Kidney glomerular epithelial cell (primary cell): Measurements from ENCODE around the gene PTGDS.
"Not testable (repeated sequence)": the region's sequence is repeated elsewhere in the genome, so short reads cannot be mapped to it uniquely, and the experiment has no call there.

Source experiments
- DNase-seq: peaks from one replicate; lab custom pipeline; 2025; lab: John Stamatoyannopoulos, UW

The PTGDS gene

GRCh38 chr9:136991993-136992818 lies 14.9 kb downstream of the PTGDS start, which contains the start of gene PAXX:
PAXX (plus strand) TSS chr9:136992422; CDS start chr9:136992444, 22 bp downstream.
- DNase-seq, result peak; percentile 67

- no peak for DNase-seq
Measured at GRCh38 chr9:136992819-136993369, 15.6 kb downstream of the PTGDS start.

DNA sequence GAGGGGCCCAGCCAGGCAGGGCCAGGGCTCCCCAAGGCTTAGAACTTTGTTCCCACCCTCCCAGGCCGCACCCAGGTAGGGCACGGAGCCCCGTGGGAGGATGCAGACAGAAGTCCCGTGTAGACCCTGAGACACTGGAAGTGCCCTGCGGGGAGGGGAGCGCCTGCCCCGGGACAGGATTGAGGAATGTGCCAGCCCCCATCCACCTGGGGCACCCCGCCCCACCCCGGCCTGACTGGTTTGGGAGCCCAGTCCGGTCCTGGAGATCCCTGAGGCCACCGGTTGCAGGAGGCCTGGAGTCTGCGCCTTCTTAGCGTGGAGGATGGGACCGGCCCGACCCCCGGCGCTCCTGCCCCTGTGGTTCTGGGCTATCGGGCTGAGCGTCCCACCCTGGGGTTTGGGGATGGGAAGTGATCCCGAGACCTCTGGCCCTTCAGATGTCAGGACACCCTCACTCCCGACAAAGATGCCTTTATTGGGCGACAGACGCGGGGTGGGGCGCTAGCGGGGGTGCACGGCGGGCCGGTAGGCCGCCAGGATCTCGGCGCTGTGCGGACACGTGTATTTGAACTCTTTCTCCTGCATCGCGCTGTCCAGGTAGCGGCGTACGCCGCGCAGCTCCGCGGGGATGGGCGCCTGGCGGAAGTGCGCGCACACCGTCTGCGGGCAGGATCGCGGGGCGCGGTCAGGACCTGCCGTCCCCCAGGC lies 17.0 kb downstream of the PTGDS start:
- no peak for DNase-seq

DNA sequence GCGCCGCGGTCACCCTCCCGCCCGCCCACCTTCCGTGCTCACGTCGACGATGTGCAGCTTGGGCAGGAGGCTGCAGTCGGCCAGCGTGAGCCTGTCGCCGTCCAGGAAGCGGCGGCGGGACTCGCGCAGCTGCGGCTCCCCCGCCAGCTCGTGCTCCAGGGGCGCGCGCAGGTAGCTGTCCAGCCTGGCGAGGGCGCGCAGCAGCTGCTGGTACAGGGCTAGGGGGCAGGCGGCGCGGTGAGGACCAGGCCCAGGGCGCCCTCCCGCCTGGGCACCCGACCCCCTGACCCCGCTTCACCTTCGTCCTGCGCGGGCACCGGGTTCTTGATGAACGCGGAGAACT lies 17.6 kb downstream of the PTGDS start:
- no peak for DNase-seq

DNA sequence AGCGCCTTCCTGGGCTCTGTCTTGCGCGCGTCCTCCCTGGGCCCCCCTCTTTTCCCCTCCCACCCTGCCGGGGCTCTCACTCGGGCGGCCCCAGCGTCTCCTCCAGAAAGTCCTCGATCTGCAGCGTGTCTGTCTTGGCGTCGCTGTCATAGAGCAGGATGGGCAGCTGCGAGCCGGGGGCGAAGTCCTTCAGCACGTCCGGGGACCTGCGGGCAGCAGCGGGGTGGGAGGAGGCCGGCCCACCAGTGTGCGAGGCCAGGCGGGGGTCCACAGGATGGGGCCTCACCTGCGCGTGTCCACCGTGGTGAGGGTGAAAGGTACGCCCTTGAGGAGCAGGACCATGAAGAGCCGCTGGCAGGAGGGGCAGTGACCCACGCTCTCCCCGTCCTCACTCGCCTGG lies 18.1 kb downstream of the PTGDS start:
- DNase-seq, result no peak

DNA sequence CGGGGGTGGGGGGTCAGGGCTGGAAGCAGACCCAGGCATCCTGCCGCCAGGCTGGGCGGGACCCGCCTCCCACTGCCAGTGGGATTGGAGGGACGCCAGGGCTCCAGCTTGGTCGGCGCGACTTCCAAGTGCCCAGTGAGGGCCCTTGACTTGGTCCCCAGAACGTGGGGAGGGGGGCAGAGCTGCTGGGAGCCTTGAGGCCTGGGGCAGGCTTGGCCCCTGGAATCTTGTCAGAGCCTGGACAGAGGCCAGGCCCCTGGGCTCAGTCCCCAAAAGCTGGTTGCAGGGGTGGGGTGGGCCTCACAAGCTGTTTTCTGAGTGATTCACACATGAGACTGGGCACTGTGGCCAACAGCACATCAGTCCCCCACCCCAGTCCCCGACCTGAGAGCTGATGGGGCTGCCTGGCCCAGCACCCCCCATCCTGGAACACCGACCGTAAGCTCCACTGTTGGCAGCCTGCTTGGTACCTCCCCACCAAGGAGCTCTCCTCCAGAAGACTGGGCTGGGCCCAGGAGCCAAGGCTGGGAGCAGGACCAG lies 18.5 kb downstream of the PTGDS start:
- DNase-seq, result no peak

DNA sequence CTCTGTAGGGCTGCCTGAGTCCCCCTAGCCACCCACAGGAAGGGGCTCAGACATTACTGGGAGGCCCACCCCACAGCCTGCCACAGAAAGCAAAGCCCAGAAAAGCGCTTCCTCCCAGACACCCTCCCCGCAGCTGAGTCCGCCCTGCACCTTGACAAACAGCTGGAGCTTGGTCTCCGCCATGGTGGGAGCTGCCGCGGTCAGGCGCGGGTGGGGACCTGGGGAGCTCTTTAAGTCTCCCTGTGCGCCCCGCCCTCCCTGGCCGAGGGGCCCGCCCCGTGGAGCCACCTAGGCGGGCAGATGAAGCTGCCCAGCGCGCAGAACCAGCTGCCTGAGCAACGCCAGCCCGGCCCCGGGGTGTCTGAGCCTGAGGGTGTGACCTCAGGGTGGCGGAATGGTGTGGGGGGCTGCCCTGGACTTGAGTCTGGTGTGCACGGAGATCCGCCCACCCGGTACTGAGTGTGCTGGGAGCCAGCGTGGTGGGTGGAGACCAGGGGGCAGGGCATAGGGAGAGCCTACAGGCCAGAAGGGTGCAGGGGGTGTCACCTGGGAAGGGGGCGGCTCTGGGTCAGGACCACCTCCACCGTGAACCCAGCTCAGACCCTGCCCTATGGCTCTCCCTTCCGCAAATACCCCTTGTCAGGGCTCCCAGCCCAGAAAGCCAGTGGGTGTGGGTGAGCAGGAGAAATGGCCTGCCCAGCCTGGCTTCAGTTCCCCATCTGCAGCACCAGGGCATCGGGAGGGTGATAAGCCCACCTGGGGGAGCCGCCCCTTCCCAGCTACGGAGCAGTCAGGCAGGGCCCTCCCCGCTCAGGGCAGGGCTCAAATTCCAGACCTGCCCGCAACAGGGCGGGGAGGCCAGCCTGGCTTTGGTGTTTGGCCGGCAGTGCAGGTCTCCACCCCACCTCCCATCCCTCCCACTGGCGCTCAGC lies 19.3 kb downstream of the PTGDS start, which contains the start of gene CLIC3:
Gene CLIC3, minus strand, starts transcription at position 208 of the 932 bp plus-strand sequence. Its CDS starts 25 bp downstream, at position 183.
- DNase-seq, result no peak

DNA sequence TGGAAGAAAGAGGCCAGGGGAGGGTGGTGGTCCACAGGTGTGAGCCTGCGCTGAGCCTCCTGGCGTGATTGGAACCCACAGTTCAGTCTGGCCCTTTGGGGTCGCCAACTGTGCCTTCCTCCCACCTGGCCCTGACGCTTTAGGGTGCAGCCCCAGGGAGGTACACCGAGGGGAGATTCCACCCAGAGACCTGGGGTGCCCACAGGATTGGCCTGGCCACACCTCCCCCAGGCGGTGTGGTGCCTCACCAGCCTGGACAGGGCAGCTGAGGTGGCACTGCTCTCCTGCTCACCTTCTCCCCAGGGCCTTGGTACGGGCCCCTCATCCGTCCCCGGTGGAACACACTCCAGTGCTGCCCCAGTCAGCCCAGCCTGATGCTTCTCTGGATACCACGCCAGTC lies 20.1 kb downstream of the PTGDS start:
- no peak for DNase-seq

DNA sequence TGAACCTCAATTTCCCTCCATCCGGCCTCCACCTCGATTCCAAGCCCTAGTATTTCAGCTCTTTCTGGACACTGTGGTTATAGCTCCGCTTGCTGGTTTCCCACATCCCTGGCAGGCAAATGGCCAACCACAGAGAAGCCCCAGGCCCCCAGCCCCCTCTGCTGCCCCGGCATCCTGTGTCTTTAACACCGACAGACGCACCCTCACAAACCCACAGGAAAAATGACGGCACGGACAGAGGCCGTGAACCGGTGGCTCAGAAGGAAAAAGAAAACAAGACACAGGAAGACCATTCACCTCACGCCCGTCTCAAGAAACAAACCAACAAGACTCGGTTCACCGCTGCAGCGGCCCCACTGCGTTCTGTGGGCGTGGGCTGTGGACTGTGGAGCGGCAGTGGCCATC lies 20.5 kb downstream of the PTGDS start:
- no peak for DNase-seq

DNA sequence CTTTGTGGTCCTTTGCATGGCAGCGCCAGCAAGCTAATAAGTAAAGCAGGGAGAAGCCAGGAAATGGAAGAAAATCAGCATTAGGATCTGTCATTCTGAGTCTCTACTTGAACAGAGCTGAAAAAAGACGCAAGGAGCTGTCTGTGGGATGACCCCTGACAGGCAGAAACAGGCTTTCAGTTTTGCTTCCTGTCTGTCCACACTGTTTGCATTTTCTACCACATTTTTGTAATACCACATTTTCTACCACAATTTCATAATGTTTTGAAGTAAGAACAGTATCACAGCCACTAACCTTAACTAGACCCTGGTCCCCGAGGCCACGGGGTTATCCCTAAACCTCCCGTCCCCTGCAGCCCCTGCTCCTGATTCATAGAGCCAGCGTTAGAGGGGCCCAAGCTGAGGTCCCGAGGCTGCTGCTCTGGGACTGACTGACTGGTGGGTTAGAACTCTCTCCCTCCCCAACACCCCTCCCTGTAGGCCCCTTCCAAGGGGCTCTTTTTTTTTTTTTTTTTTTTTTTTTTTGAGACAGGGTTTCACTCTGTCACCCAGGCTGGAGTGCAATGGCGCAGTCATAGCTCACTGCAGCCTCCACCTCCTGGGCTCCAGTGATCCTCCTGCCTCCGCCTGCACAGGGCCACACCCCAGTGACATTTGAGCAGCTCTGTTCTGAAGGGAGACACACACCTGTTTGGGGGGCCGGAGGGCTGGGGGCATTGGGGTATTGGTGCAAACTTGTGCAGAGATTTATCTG lies 23.1 kb downstream of the PTGDS start:
- peak; percentile 16 for DNase-seq

DNA sequence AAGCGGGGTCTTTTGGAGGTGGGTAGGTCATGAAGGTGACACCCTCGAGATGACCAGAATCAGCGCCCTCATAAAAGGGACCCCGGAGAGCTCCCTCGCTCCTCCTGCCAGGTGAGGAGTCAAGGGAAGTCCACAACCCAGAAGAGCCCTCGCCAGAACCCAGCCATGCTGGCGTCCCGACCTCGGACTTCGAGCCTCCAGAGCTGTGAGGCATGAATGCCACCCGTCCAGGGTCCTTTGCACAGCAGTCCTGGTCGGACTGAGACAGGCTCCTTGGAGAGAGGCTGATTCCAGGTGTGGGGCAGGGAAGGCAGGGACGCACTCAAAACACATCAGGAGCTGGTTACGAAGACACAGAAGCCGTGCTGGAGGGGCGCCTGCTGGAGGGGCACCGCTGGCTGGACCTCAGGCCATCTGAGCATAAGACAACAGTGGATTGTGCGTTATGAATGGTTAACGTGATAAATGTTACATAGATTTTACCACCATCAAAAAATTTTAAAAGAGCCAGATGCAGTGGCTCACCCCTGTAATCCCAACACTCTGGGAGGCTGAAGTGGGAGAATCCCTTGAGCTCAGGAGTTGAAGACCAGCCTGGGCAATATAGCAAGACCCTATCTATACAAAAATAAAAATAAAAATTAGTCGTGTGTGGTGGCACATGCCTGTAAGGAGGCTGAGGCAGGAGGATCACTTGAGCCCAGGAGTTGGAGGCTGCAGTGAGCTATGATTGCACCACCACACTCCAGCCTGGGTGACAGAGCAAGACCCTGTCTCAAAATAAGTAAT lies 24.7 kb downstream of the PTGDS start:
- no peak for DNase-seq

DNA sequence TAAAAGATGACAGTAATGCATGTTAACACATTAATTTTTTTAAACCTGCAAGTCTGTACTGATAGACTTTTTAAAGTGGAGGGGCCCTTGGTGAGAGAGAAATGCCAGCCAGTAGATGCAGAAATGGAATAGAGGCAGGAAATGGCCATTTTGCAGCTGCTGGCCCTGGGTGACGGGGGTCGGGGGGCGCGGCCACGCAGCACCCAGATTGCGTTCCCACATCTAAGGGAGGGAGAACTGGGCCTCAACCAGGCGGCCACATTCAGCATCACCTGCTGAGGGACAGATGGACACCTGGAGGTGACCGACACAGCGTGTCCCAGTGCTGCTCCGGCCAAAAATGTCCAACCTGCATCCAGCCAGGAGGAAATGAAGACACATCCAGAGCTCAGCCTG lies 25.3 kb downstream of the PTGDS start:
- no peak for DNase-seq

- not testable (repeated sequence) for DNase-seq
Measured at GRCh38 chr9:137004285-137004684, 27.0 kb downstream of the PTGDS start.

- no peak for DNase-seq
Measured at GRCh38 chr9:137006116-137007003, 29.1 kb downstream of the PTGDS start.

GRCh38 chr9:137007108-137007815 lies 30.0 kb downstream of the PTGDS start:
- no peak for DNase-seq

- no peak for DNase-seq
Measured at GRCh38 chr9:137007816-137008270, 30.5 kb downstream of the PTGDS start.

DNA sequence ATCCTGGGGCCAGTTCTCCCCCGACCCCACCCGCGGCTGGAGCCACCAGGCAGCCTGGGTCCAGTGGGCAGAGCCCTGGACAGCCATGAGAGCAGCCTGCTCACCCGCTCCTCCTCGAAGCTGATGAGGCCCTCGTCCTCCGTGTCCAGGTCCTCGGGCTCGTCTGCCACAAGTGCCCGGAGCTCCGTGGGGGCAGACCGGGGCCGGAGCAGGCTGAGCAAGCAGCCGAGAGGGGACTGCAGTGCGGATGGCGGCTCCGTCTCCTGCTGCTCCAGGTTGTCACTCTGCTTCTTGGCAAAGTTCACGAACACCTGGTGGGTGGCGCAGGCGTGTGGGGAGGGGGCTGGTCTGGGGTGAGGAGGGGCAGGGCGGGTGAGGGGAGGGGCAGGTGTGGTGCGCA lies 31.0 kb downstream of the PTGDS start:
- DNase-seq, result no peak

DNA sequence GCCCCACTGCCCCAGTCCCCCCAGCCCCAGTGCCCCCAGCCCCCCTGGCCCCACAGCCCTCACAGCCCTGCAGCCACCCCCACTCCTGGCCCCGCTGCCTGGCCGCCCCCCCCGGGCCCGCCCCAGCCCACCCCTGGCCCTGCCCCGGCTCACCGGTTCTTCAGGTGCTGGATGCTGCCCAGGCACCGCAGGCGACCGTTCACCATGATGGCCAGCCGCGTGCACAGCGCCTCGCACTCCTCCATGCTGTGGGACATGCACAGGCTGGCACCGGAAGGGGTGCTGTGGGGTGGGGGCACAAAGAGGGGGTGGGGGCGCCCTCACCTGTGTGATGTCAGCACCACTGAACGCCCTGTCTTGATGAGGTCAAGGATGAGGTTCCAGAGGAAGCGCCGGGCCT lies 31.9 kb downstream of the PTGDS start:
- DNase-seq, result no peak
